Inferior parietal cortex (tissue), 1 donor: Measurements from ENCODE around the gene CHCHD3.
"Not testable (repeated sequence)": the region's sequence is repeated elsewhere in the genome, so short reads cannot be mapped to it uniquely, and the experiment has no call there.

Experiments used
- DNase-seq: peaks from one replicate; pipeline ENCODE4 v3.0.0-alpha.2; 2016; ENCODE audit errors: extremely low spot score

CHCHD3 gene

GRCh38 chr7:132953468-132953867, 128.4 kb downstream of the CHCHD3 start:
- DNase-seq, result no peak

GRCh38 chr7:132950725-132951124, 131.2 kb downstream of the CHCHD3 start:
- no peak for DNase-seq

GRCh38 chr7:132947011-132947410, 134.9 kb downstream of the CHCHD3 start:
- no peak for DNase-seq

GRCh38 chr7:132944774-132945173, 137.1 kb downstream of the CHCHD3 start:
- no peak for DNase-seq

GRCh38 chr7:132943645-132944044, 138.2 kb downstream of the CHCHD3 start:
- no peak for DNase-seq

GRCh38 chr7:132942701-132943100, 139.2 kb downstream of the CHCHD3 start:
- no peak for DNase-seq

GRCh38 chr7:132941905-132942304, 140.0 kb downstream of the CHCHD3 start:
- DNase-seq, result no peak

GRCh38 chr7:132941428-132941827, 140.5 kb downstream of the CHCHD3 start:
- no peak for DNase-seq

GRCh38 chr7:132940084-132940483, 141.8 kb downstream of the CHCHD3 start:
- DNase-seq, result no peak

- DNase-seq, result no peak
Observed at GRCh38 chr7:132939495-132939894, 142.4 kb downstream of the CHCHD3 start.

GRCh38 chr7:132937286-132937685, 144.6 kb downstream of the CHCHD3 start:
- DNase-seq, result no peak

- no peak for DNase-seq
Observed at GRCh38 chr7:132935608-132936007, 146.3 kb downstream of the CHCHD3 start.

- no peak for DNase-seq
Observed at GRCh38 chr7:132934017-132934416, 147.9 kb downstream of the CHCHD3 start.

- DNase-seq, result no peak
Observed at GRCh38 chr7:132933072-132933458, 148.8 kb downstream of the CHCHD3 start.

GRCh38 chr7:132932296-132933071, 149.4 kb downstream of the CHCHD3 start:
- DNase-seq, result no peak

GRCh38 chr7:132930881-132931280, 151.0 kb downstream of the CHCHD3 start:
- peak; percentile 36 for DNase-seq

- DNase-seq, result not testable (repeated sequence)
Observed at GRCh38 chr7:132929944-132930343, 151.9 kb downstream of the CHCHD3 start.

GRCh38 chr7:132919771-132920170, 162.1 kb downstream of the CHCHD3 start:
- no peak for DNase-seq

- DNase-seq, result no peak
Observed at GRCh38 chr7:132915647-132916046, 166.2 kb downstream of the CHCHD3 start.

GRCh38 chr7:132910657-132911056, 171.2 kb downstream of the CHCHD3 start:
- no peak for DNase-seq

GRCh38 chr7:132907380-132907940, 174.4 kb downstream of the CHCHD3 start:
- DNase-seq, result no peak

GRCh38 chr7:132906193-132906835, 175.6 kb downstream of the CHCHD3 start:
- no peak for DNase-seq

- not testable (repeated sequence) for DNase-seq
Observed at GRCh38 chr7:132905136-132905535, 176.8 kb downstream of the CHCHD3 start.
